Right atrium auricular region (tissue), 2 donors: ENCODE results near the gene VPS33B. TPM values are rescaled to one million over a fixed set of nuclear protein-coding genes. Genes with fewer than 3 reads are reported as not detected.

ENCODE experiments used
- DNase-seq: peaks from one replicate; pipeline ENCODE4 v3.0.0-alpha.2; 2019; ENCODE audit warnings: low spot score
- H3K27ac ChIP-seq, 2 donors: fragments of 200-600 bp; sonication (generic); 1 replicate in 1 of 2; 2 replicates in 1 of 2; pipeline ENCODE4 v1.5.1; 2016 to 2019
- H3K27me3 ChIP-seq, 2 donors: fragments of 200-600 bp; sonication (generic); one replicate each; pipeline versions ENCODE4 v1.5.1 to v1.6.0; 2017 to 2019
- H3K36me3 ChIP-seq: fragments of 200-600 bp; sonication (generic); one replicate; pipeline ENCODE4 v1.5.1; 2016
- H3K4me1 ChIP-seq, 2 donors: fragments of 200-600 bp; sonication (generic); one replicate each; pipeline versions ENCODE4 v1.5.1 to v1.6.0; 2017 to 2019
- H3K4me3 ChIP-seq, 2 donors: fragments of 200-600 bp; sonication (generic); 1 replicate in 1 of 2; 2 replicates in 1 of 2; pipeline ENCODE4 v1.5.1; 2017 to 2019; ENCODE audit warnings: mild to moderate bottlenecking in 1 of 2, moderate library complexity in 1 of 2
- H3K9me3 ChIP-seq, 2 donors: fragments of 200-600 bp; sonication (generic); one replicate each; pipeline ENCODE4 v1.5.1; 2019
- CTCF ChIP-seq, 2 donors: fragments of 200-600 bp; sonication (generic); IDR thresholded peaks; one replicate each; pipeline ENCODE4 v1.5.1; 2019; ENCODE audit warnings: antibody characterized with exemption in 2 of 2
- total RNA-seq, 2 donors: library from RNA; depleted of rRNA; stranded (reverse); fragments of >200 nt; gene quantifications; one replicate each; pipeline ENCODE4 v1.1.0, GENCODE V29; 2016

The VPS33B gene
- total RNA-seq, 2 donors from 2014 or later: 5.8 to 6.1 TPM

GRCh38 chr15:90970274-90970673 is 52.1 kb downstream of the VPS33B start:
- DNase-seq: no peak
- H3K27ac ChIP-seq: no peak overlapping the region
- no peaks in the 10 kb centered on the region for H3K4me1 ChIP-seq
- TF ChIP-seq CTCF (IDR thresholded peaks at IDR 0.05): no peak
- no peak overlapping the region for H3K4me3 ChIP-seq
- no peaks in the 10 kb centered on the region for H3K27me3 ChIP-seq
- no peaks in the 10 kb centered on the region for H3K9me3 ChIP-seq
- no peaks in the 10 kb centered on the region for H3K36me3 ChIP-seq

DNA sequence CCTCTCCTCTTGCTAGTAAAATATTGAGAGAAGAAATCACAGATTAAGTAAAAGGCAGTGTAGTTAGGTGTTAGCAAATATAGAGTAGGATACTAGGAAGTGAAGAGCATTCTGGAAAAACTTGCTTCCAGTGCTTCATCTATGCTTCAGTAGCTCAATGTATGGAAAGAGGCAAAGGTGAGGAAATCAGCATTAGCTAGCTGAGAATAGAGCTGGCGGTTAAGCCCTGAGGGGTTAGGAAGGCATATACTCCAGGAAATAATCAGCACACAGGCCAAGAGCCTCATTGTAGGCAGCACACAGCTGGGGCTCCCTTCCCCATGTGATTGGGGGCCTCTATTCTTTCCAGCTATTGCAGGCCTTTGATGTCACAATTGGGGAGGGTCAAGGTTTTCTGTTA is 54.0 kb downstream of the VPS33B start:
- DNase-seq: no peak
- TF ChIP-seq CTCF (IDR thresholded peaks at IDR 0.05): no peak
- Histone ChIP-seq H3K36me3 (no peaks in the 10 kb centered on the region), H3K27ac (no peak overlapping the region), H3K9me3 (no peaks in the 10 kb centered on the region), H3K4me3 (no peak overlapping the region), H3K4me1 (no peaks in the 10 kb centered on the region), H3K27me3 (no peaks in the 10 kb centered on the region)

GRCh38 chr15:90967206-90967605 is 55.2 kb downstream of the VPS33B start:
- no peak for TF ChIP-seq CTCF (IDR thresholded peaks at IDR 0.05)
- Histone ChIP-seq H3K27me3 (no peaks in the 10 kb centered on the region), H3K9me3 (no peaks in the 10 kb centered on the region), H3K36me3 (no peaks in the 10 kb centered on the region), H3K4me3 (no peak overlapping the region), H3K27ac (no peak overlapping the region), H3K4me1 (no peaks in the 10 kb centered on the region)
- no peak for DNase-seq

- TF ChIP-seq CTCF (IDR thresholded peaks at IDR 0.05): no peak
- DNase-seq: no peak
- no peak overlapping the region for H3K4me3 ChIP-seq
- peaks cover 8% of the 10 kb centered on the region for H3K36me3 ChIP-seq
- no peaks in the 10 kb centered on the region for H3K27me3 ChIP-seq
- no peaks in the 10 kb centered on the region for H3K9me3 ChIP-seq
- H3K4me1 ChIP-seq: peaks cover 0 to 5% of the 10 kb centered on the region in 2 donors
- no peak overlapping the region for H3K27ac ChIP-seq
Observed at GRCh38 chr15:90966262-90966661, 56.1 kb downstream of the VPS33B start.

DNA sequence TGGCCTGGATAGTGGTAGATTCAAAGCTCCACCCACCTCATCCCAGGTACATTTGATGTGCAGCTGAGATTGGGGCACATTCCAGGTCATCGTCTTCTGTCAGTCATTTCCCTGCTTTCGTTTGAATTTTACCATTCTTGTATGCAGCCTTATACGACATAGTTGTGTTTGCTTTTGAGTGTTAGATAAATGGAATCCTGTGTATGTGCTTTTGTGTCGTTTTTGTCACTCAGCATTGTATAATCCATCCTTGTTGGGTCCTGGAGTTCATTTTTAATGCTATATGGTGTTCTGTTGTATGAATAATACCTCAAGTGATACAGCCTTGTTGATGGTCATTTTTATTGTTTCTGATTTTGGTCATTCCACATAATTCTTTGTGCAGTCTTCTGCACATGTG is 60.4 kb downstream of the VPS33B start:
- DNase-seq: no peak
- H3K9me3 ChIP-seq: no peaks in the 10 kb centered on the region
- peaks cover 14% of the 10 kb centered on the region for H3K36me3 ChIP-seq
- no peaks in the 10 kb centered on the region for H3K27me3 ChIP-seq
- H3K4me1 ChIP-seq: peaks cover 0 to 36% of the 10 kb centered on the region in 2 donors
- H3K27ac ChIP-seq: no peak overlapping the region
- H3K4me3 ChIP-seq: no peak overlapping the region
- TF ChIP-seq CTCF (IDR thresholded peaks at IDR 0.05): no peak

GRCh38 chr15:90960298-90961091 is 61.9 kb downstream of the VPS33B start:
- no peak for DNase-seq
- TF ChIP-seq CTCF (IDR thresholded peaks at IDR 0.05): no peak
- Histone ChIP-seq H3K9me3 (no peaks in the 10 kb centered on the region), H3K27ac (peak overlapping the region; percentile 77 to 82), H3K36me3 (peaks cover 14% of the 10 kb centered on the region), H3K27me3 (no peaks in the 10 kb centered on the region), H3K4me1 (peaks cover 3 to 50% of the 10 kb centered on the region in 2 donors), H3K4me3 (no peak overlapping the region)
